Muscle layer of duodenum (tissue), 2 donors: ENCODE results near the gene PDE6C.
"Not testable (repeated sequence)": the region's sequence is repeated elsewhere in the genome, so short reads cannot be mapped to it uniquely, and the experiment has no call there.

Experiments used
- H3K27ac ChIP-seq: one replicate; pipeline ENCODE4 v1.7.0; 2013; ENCODE audit warnings: mild to moderate bottlenecking, low read length
- H3K27me3 ChIP-seq: one replicate; pipeline ENCODE4 v1.7.0; 2013; ENCODE audit warnings: low read depth, mild to moderate bottlenecking, control low read depth, low read length
- H3K36me3 ChIP-seq, 2 donors: one replicate each; pipeline ENCODE4 v1.7.0; 2013; ENCODE audit warnings: low read length in 2 of 2, control low read depth in 1 of 2, mild to moderate bottlenecking in 1 of 2; ENCODE audit not compliant: insufficient read depth in 2 of 2, control insufficient read depth in 1 of 2
- H3K4me1 ChIP-seq, 2 donors: one replicate each; pipeline ENCODE4 v1.7.0; 2013; ENCODE audit warnings: low read length in 2 of 2, mild to moderate bottlenecking in 2 of 2, control low read depth in 1 of 2, moderate library complexity in 1 of 2; ENCODE audit not compliant: insufficient read depth in 2 of 2, control insufficient read depth in 1 of 2
- H3K4me3 ChIP-seq, 2 donors: one replicate each; pipeline ENCODE4 v1.7.0; 2013; ENCODE audit warnings: low read length in 2 of 2, low read depth in 1 of 2, mild to moderate bottlenecking in 1 of 2
- H3K9me3 ChIP-seq, 2 donors: one replicate each; pipeline ENCODE4 v1.7.0; 2013; ENCODE audit warnings: low read length in 2 of 2, control low read depth in 1 of 2, mild to moderate bottlenecking in 1 of 2; ENCODE audit not compliant: control insufficient read depth in 1 of 2
- donor health status: healthy.

PDE6C gene

GRCh38 chr10:93678805-93679587 lies 66.7 kb downstream of the PDE6C start:
- Histone ChIP-seq H3K36me3 (peaks cover 29 to 60% of the 10 kb centered on the region in 2 donors), H3K27me3 (no peaks in the 10 kb centered on the region), H3K9me3 (no peaks in the 10 kb centered on the region), H3K4me3 (no peak overlapping the region), H3K27ac (no peak overlapping the region), H3K4me1 (no peaks in the 10 kb centered on the region)

- no peaks in the 10 kb centered on the region for H3K4me1 ChIP-seq
- no peaks in the 10 kb centered on the region for H3K27me3 ChIP-seq
- H3K4me3 ChIP-seq, result no peak overlapping the region
- H3K9me3 ChIP-seq, result no peaks in the 10 kb centered on the region
- no peak overlapping the region for H3K27ac ChIP-seq
- H3K36me3 ChIP-seq, result peaks cover 19 to 49% of the 10 kb centered on the region in 2 donors
Measured at GRCh38 chr10:93680412-93681047, 68.2 kb downstream of the PDE6C start.

DNA sequence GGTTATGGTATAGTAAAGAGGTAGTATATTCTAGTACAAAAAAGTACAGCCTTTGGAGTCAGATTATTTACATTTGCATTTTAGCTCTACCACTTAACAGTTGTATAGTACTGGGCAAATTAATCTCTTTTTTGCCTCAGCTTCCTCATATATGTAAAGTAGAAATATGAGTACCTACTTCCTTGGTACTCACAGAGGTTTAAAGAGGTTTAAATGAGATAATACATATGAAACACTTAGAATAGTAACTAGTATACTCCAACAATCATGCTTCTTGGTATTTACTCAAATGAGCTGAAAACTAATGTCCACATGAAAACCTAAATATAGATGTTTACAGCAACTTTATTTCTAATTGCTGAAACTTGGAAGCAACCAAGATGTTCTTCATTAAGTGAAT lies 75.4 kb downstream of the PDE6C start:
- no peak overlapping the region for H3K27ac ChIP-seq
- H3K4me3 ChIP-seq, result no peak overlapping the region
- H3K9me3 ChIP-seq, result no peaks in the 10 kb centered on the region
- H3K4me1 ChIP-seq, result no peaks in the 10 kb centered on the region
- H3K36me3 ChIP-seq, result peaks cover 6 to 41% of the 10 kb centered on the region in 2 donors
- H3K27me3 ChIP-seq, result no peaks in the 10 kb centered on the region

DNA sequence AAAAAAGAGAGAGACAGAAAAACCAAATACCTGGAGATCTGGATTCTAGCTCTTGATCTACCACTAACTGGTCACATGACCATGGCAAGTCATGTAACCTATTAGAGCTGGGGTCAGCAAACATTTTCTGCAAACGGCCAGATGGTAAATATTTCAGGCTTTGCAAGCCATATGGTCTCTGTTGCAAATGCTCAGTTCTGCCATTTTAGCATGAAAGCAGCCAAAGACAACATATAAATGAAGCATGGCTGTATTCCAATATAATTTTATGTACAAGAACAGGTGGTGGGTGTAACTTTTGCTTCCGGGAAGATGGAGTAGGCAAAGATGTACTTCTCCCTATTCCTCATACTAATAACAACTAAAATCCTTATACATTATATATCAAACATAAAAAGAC lies 83.4 kb downstream of the PDE6C start:
- Histone ChIP-seq H3K4me1 (peaks cover 0 to under 1% of the 10 kb centered on the region in 2 donors), H3K27me3 (no peaks in the 10 kb centered on the region), H3K4me3 (no peak overlapping the region), H3K9me3 (no peaks in the 10 kb centered on the region), H3K27ac (no peak overlapping the region), H3K36me3 (peaks cover 16 to 45% of the 10 kb centered on the region in 2 donors)

DNA sequence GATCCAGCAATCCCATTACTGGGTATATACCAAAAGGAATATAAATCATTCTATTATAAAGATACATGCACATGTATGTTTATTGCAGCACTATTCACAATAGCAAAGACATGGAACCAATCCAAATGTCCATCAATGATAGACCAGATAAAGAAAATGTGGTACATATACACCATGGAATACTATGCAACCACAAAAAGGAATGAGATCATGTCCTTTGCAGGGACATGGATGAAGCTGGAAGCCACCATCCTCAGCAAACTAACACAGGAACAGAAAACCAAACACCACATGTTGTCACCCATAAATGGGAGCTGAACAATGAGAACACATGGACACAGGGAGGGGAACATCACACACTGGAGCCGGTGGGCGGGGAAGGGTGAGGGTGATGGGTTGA lies 84.2 kb downstream of the PDE6C start:
- H3K36me3 ChIP-seq, result peaks cover 16 to 36% of the 10 kb centered on the region in 2 donors
- not testable (repeated sequence) for H3K4me3 ChIP-seq, H3K9me3 ChIP-seq, H3K4me1 ChIP-seq, H3K27me3 ChIP-seq, H3K27ac ChIP-seq

- Histone ChIP-seq H3K27me3 (no peaks in the 10 kb centered on the region), H3K36me3 (peaks cover 13 to 34% of the 10 kb centered on the region in 2 donors), H3K9me3 (no peaks in the 10 kb centered on the region), H3K4me1 (peaks cover 0 to 11% of the 10 kb centered on the region in 2 donors), H3K4me3 (no peak overlapping the region), H3K27ac (no peak overlapping the region)
Measured at GRCh38 chr10:93697207-93697606, 84.9 kb downstream of the PDE6C start.

DNA sequence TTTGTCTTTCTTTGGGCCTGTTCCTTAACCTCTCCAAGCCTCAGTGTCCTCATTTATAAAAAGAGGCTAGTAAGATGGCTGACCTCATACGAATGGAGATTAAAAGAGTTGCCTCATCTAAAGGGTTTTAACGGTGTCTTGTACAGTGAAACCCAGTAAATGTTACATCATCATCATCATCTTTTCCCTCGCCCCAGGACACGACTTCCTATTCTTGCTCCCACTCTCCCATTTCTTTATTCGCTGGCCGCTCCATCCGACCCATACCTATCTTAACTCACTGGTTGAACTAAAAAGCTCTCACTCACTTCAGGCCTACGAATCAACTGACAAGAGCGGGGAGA lies 89.5 kb downstream of the PDE6C start:
- Histone ChIP-seq H3K27me3 (no peaks in the 10 kb centered on the region), H3K4me1 (peaks cover 0 to 16% of the 10 kb centered on the region in 2 donors), H3K36me3 (peaks cover 7 to 10% of the 10 kb centered on the region in 2 donors), H3K27ac (peak overlapping the region; percentile 95), H3K4me3 (peak overlapping the region; percentile 65 to 79), H3K9me3 (no peaks in the 10 kb centered on the region)

- Histone ChIP-seq H3K36me3 (peaks cover 2 to 10% of the 10 kb centered on the region in 2 donors), H3K9me3 (no peaks in the 10 kb centered on the region), H3K27ac (peak within 1 kb of the TSS; percentile 95), H3K4me3 (peak within 1 kb of the TSS; percentile 65 to 79), H3K27me3 (no peaks in the 10 kb centered on the region), H3K4me1 (peaks cover 0 to 16% of the 10 kb centered on the region in 2 donors)
Measured at GRCh38 chr10:93702210-93703001, 90.1 kb downstream of the PDE6C start, which contains the start of gene FRA10AC1. Gene FRA10AC1 (minus strand): TSS chr10:93702592. CDS start chr10:93700106, 2,486 bp downstream.

DNA sequence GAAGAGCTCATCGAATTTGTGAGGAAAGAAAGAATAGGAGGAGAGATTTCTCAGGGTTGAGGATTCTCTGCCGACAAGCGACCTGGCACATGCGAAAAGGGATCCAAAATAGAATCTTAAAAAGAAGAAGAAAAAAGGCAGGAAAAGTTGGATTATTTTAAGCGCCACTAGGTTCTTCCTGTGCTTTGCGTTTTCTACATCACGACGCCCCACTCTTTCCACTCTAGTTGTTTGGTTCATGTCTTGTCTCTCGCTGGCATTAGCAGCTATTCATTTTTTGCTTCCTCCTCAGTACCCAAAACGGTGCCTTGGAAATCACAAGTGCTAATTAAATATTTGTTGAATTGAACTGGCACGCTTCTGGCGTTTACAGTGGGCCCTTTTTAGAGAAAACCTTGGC lies 90.7 kb downstream of the PDE6C start:
- Histone ChIP-seq H3K4me1 (peaks cover 0 to 16% of the 10 kb centered on the region in 2 donors), H3K4me3 (peak overlapping the region; percentile 65 to 79), H3K36me3 (peaks cover 0 to 10% of the 10 kb centered on the region in 2 donors), H3K9me3 (no peaks in the 10 kb centered on the region), H3K27me3 (no peaks in the 10 kb centered on the region), H3K27ac (peak overlapping the region; percentile 80)

DNA sequence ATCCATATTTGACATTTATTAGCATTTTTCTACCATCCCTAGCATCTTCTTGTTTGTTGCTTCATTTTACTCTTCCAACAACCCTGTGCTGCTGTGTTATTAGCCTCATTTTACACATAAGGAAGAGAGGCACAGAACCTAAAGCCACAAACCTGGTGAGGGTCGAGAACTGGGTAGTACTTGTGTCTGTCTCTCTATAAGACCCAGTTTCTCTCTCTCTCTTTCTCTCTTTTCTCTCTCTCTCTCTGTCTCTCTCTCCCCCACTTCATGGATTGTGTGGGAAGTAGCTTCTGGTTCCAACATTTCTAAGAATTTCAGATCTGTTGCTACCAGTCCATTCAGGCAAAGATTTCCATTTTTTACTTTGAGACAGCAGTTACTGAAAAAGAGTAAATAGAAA lies 91.5 kb downstream of the PDE6C start:
- Histone ChIP-seq H3K9me3 (no peaks in the 10 kb centered on the region), H3K27me3 (no peaks in the 10 kb centered on the region), H3K36me3 (peaks cover 0 to 8% of the 10 kb centered on the region in 2 donors), H3K27ac (no peak overlapping the region), H3K4me1 (peaks cover 0 to 16% of the 10 kb centered on the region in 2 donors), H3K4me3 (no peak overlapping the region)

DNA sequence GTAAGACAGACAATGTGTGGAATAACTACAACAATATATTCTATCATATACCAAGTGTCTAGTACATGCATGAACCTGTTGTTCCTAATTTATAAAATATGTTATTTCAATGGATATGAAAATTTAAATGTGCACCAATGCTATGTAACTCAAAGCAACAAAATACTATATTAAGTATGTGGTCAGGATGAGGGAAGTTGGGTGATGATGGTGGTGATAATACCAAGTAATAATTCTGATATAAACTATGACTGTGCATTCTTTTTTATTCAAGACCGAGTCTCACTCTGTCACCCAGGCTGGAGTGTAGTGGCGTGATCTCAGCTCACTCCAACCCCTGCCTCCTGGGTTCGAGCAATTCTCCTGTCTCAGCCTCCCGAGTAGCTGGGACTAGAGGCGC lies 92.1 kb downstream of the PDE6C start:
- H3K9me3 ChIP-seq, result no peaks in the 10 kb centered on the region

More for the DNA sequence above, 92.1 kb downstream of the PDE6C start:
- no peak overlapping the region for H3K27ac ChIP-seq
- H3K27me3 ChIP-seq, result no peaks in the 10 kb centered on the region
- H3K4me1 ChIP-seq, result peaks cover 0 to 16% of the 10 kb centered on the region in 2 donors
- no peak overlapping the region for H3K4me3 ChIP-seq
- H3K36me3 ChIP-seq, result peaks cover 0 to 2% of the 10 kb centered on the region in 2 donors
